ENCODE results near the gene CHMP2A. TPM values are rescaled to one million over a fixed set of nuclear protein-coding genes. Genes with fewer than 3 reads are reported as not detected.

Gene CHMP2A
- total and polyA plus RNA-seq, 10 of the 15 experiments (the other 5 are each of a cell fraction or from before 2014, with no cell fraction given): 69.5 to 172 (median 109) TPM

DNA sequence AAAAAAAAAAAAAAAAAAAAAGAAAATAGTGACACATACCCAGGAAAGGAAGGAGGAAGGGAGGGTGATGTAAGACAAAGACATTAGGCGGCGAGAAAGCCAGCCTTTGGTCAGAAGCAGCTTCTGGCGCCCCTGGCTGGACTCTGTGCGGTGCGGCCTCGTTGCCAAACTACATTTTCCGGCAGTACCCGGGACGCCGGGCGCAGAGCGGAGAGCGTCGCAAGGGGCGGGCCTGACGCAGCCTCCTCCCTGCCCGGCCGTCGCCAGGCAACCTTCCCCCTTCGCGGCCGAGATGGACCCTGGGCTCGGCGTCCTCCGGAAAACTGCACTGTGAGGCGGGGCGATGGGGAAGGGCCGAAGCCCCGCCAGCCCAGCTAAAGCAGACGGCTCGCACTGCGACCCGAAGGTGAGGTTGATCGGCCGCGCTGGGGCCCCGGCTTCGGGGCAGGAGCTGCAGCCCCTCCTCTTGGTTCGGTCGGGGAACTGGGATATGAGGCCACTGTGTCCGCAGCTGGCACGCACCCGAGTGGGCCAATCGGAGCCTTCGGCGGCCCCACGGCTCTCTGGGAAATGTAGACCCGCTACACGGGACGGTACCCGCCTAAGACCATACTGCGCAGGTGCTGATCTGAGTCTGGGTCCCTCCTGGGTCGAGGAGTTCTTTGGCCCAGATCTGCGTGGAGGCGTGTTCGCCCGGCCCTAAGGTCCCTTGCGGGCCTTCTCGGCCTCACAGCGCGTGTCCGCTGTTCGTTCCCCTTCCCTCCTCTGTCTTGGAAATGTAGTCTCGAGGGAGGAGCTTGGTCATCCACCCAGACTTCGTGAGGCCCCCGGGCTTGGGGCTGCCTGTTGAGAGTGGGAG is 20.5 kb upstream of the CHMP2A start (continued):
- no peak for TF ChIP-seq NR2F1 (conservative IDR thresholded peaks at IDR 0.05)
- no peak for TF ChIP-seq ZZZ3 (IDR thresholded peaks at IDR 0.05; ENCODE audit: control insufficient read depth, insufficient read length, low read depth)
- TF ChIP-seq NRF1 (conservative IDR thresholded peaks at IDR 0.05; ENCODE audit: low read depth, low read length): peak; percentile 40
- TF ChIP-seq KLF5 (IDR thresholded peaks at IDR 0.05; ENCODE audit: partially characterized antibody): peak; percentile 71
- peak; percentile 88; the same call in 1 of the 2 replicates for TF ChIP-seq TARDBP (IDR thresholded peaks at IDR 0.05; ENCODE audit: borderline replicate concordance)
- TF ChIP-seq YY1 (IDR thresholded peaks at IDR 0.05; ENCODE audit: low read depth, low read length): peak; percentile 48; the same call in 1 of the 2 replicates
- TF ChIP-seq RBBP5 (conservative IDR thresholded peaks at IDR 0.05): no peak
- TF ChIP-seq SPI1 (IDR thresholded peaks at IDR 0.05; ENCODE audit: borderline replicate concordance, insufficient read depth, low read depth, low read length): peak; percentile 46; the same call in 1 of the 2 replicates
- TF ChIP-seq CREB1 (IDR thresholded peaks at IDR 0.05; ENCODE audit: low read depth): peak; percentile 97
- TF ChIP-seq, protein P1, sequence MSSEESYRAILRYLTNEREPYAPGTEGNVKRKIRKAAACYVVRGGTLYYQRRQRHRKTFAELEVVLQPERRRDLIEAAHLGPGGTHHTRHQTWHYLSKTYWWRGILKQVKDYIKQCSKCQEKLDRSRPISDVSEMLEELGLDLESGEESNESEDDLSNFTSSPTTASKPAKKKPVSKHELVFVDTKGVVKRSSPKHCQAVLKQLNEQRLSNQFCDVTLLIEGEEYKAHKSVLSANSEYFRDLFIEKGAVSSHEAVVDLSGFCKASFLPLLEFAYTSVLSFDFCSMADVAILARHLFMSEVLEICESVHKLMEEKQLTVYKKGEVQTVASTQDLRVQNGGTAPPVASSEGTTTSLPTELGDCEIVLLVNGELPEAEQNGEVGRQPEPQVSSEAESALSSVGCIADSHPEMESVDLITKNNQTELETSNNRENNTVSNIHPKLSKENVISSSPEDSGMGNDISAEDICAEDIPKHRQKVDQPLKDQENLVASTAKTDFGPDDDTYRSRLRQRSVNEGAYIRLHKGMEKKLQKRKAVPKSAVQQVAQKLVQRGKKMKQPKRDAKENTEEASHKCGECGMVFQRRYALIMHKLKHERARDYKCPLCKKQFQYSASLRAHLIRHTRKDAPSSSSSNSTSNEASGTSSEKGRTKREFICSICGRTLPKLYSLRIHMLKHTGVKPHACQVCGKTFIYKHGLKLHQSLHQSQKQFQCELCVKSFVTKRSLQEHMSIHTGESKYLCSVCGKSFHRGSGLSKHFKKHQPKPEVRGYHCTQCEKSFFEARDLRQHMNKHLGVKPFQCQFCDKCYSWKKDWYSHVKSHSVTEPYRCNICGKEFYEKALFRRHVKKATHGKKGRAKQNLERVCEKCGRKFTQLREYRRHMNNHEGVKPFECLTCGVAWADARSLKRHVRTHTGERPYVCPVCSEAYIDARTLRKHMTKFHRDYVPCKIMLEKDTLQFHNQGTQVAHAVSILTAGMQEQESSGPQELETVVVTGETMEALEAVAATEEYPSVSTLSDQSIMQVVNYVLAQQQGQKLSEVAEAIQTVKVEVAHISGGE (CRISPR knock-in tag; IDR thresholded peaks at IDR 0.05): no peak
- TF ChIP-seq, protein P2, sequence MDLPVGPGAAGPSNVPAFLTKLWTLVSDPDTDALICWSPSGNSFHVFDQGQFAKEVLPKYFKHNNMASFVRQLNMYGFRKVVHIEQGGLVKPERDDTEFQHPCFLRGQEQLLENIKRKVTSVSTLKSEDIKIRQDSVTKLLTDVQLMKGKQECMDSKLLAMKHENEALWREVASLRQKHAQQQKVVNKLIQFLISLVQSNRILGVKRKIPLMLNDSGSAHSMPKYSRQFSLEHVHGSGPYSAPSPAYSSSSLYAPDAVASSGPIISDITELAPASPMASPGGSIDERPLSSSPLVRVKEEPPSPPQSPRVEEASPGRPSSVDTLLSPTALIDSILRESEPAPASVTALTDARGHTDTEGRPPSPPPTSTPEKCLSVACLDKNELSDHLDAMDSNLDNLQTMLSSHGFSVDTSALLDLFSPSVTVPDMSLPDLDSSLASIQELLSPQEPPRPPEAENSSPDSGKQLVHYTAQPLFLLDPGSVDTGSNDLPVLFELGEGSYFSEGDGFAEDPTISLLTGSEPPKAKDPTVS (IDR thresholded peaks at IDR 0.05; ENCODE audit: low read depth, low read length): no peak
- TF ChIP-seq, protein P3, sequence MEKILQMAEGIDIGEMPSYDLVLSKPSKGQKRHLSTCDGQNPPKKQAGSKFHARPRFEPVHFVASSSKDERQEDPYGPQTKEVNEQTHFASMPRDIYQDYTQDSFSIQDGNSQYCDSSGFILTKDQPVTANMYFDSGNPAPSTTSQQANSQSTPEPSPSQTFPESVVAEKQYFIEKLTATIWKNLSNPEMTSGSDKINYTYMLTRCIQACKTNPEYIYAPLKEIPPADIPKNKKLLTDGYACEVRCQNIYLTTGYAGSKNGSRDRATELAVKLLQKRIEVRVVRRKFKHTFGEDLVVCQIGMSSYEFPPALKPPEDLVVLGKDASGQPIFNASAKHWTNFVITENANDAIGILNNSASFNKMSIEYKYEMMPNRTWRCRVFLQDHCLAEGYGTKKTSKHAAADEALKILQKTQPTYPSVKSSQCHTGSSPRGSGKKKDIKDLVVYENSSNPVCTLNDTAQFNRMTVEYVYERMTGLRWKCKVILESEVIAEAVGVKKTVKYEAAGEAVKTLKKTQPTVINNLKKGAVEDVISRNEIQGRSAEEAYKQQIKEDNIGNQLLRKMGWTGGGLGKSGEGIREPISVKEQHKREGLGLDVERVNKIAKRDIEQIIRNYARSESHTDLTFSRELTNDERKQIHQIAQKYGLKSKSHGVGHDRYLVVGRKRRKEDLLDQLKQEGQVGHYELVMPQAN (conservative IDR thresholded peaks at IDR 0.05): peak; percentile 83; the same call in 1 of the 2 replicates
- peak; percentile 98 for TF ChIP-seq CREM (IDR thresholded peaks at IDR 0.05; ENCODE audit: low read depth)
- TF ChIP-seq, protein P4, sequence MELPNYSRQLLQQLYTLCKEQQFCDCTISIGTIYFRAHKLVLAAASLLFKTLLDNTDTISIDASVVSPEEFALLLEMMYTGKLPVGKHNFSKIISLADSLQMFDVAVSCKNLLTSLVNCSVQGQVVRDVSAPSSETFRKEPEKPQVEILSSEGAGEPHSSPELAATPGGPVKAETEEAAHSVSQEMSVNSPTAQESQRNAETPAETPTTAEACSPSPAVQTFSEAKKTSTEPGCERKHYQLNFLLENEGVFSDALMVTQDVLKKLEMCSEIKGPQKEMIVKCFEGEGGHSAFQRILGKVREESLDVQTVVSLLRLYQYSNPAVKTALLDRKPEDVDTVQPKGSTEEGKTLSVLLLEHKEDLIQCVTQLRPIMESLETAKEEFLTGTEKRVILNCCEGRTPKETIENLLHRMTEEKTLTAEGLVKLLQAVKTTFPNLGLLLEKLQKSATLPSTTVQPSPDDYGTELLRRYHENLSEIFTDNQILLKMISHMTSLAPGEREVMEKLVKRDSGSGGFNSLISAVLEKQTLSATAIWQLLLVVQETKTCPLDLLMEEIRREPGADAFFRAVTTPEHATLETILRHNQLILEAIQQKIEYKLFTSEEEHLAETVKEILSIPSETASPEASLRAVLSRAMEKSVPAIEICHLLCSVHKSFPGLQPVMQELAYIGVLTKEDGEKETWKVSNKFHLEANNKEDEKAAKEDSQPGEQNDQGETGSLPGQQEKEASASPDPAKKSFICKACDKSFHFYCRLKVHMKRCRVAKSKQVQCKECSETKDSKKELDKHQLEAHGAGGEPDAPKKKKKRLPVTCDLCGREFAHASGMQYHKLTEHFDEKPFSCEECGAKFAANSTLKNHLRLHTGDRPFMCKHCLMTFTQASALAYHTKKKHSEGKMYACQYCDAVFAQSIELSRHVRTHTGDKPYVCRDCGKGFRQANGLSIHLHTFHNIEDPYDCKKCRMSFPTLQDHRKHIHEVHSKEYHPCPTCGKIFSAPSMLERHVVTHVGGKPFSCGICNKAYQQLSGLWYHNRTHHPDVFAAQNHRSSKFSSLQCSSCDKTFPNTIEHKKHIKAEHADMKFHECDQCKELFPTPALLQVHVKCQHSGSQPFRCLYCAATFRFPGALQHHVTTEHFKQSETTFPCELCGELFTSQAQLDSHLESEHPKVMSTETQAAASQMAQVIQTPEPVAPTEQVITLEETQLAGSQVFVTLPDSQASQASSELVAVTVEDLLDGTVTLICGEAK (IDR thresholded peaks at IDR 0.05; ENCODE audit: borderline replicate concordance): peak; percentile 13; the same call in 1 of the 2 replicates
- TF ChIP-seq POLR2AphosphoS5 (IDR thresholded peaks at IDR 0.05; ENCODE audit: low read length): peak; percentile 86
- TF ChIP-seq, protein P5, sequence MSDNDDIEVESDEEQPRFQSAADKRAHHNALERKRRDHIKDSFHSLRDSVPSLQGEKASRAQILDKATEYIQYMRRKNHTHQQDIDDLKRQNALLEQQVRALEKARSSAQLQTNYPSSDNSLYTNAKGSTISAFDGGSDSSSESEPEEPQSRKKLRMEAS (IDR thresholded peaks at IDR 0.05; ENCODE audit: low read depth, low read length): no peak; the same call in 1 of the 2 replicates

Measured in GM12878 (cell line).